ENCODE measurements around the gene TNNI3.
A peak's percentile ranks its signal among the peaks of the same experiment; 100 is the strongest.
"Not testable (repeated sequence)": the region's sequence is repeated elsewhere in the genome, so short reads cannot be mapped to it uniquely, and the experiment has no call there.

TNNI3 gene

DNA sequence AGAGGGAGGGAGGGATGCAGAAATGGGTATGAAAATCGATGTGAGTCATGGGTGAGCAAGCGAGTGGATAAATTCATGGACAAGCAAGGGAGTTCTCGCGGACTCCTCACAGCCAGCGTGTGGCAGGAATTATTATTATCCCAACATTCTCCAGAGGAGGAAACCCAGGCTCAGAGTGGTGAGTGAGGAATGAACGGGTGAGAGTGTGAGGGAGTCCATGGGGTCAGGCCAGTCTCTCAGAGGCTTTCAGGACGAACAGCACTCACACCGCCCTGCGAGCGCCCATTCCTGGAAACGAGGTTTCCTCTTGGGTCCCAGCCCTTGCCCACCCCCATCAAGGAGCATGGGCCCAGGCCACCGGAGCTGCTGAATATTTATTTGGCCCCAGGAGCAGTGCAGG, 15.2 kb upstream of the TNNI3 start:
- Histone ChIP-seq H3K4me1 (ENCODE audit: control insufficient read depth, insufficient read depth, low read length, poor library complexity, severe bottlenecking) (peaks cover 3% of the 10 kb centered on the region), H3K27ac (ENCODE audit: low read depth, low read length, severe bottlenecking) (no peak overlapping the region), H3K9me3 (ENCODE audit: control insufficient read depth, low read length) (no peaks in the 10 kb centered on the region), H3K4me3 (ENCODE audit: extremely low read depth, insufficient read depth, low read length, poor library complexity, severe bottlenecking) (peak overlapping the region; percentile 52), H3K36me3 (ENCODE audit: control insufficient read depth, insufficient read depth, low read length) (no peaks in the 10 kb centered on the region)
- WGBS, 2 experiments (ENCODE audit: insufficient coverage in 2 of 2), result 14 to 27% methylated on average over 7 to 10 of the region's 12 CpGs

- not testable (repeated sequence) for H3K4me1 ChIP-seq (ENCODE audit: control insufficient read depth, insufficient read depth, low read length, poor library complexity, severe bottlenecking); H3K27ac ChIP-seq (ENCODE audit: low read depth, low read length, severe bottlenecking); H3K36me3 ChIP-seq (ENCODE audit: control insufficient read depth, insufficient read depth, low read length); H3K4me3 ChIP-seq (ENCODE audit: extremely low read depth, insufficient read depth, low read length, poor library complexity, severe bottlenecking); H3K9me3 ChIP-seq (ENCODE audit: control insufficient read depth, low read length)
- 79% methylated on average over 3 of the region's 9 CpGs; no CpG with 5 or more reads in 1 of the 2 experiments for WGBS, 2 experiments (ENCODE audit: insufficient coverage in 2 of 2)
Measured at GRCh38 chr19:55172318-55172717, 14.8 kb upstream of the TNNI3 start.

GRCh38 chr19:55171440-55171839, 13.9 kb upstream of the TNNI3 start:
- no peak overlapping the region for H3K27ac ChIP-seq (ENCODE audit: low read depth, low read length, severe bottlenecking)
- H3K36me3 ChIP-seq (ENCODE audit: control insufficient read depth, insufficient read depth, low read length), result no peaks in the 10 kb centered on the region
- H3K4me1 ChIP-seq (ENCODE audit: control insufficient read depth, insufficient read depth, low read length, poor library complexity, severe bottlenecking), result peaks cover 3% of the 10 kb centered on the region
- no peaks in the 10 kb centered on the region for H3K9me3 ChIP-seq (ENCODE audit: control insufficient read depth, low read length)
- H3K4me3 ChIP-seq (ENCODE audit: extremely low read depth, insufficient read depth, low read length, poor library complexity, severe bottlenecking), result no peak overlapping the region
- 80 to 100% methylated on average over 1 to 2 of the region's 5 CpGs for WGBS, 2 experiments (ENCODE audit: insufficient coverage in 2 of 2)

- H3K36me3 ChIP-seq (ENCODE audit: control insufficient read depth, insufficient read depth, low read length), result no peaks in the 10 kb centered on the region
- H3K4me1 ChIP-seq (ENCODE audit: control insufficient read depth, insufficient read depth, low read length, poor library complexity, severe bottlenecking), result peaks cover 3% of the 10 kb centered on the region
- no peaks in the 10 kb centered on the region for H3K9me3 ChIP-seq (ENCODE audit: control insufficient read depth, low read length)
- H3K4me3 ChIP-seq (ENCODE audit: extremely low read depth, insufficient read depth, low read length, poor library complexity, severe bottlenecking), result no peak overlapping the region
- 85 to 89% methylated on average over 3 of the region's 4 CpGs for WGBS, 2 experiments (ENCODE audit: insufficient coverage in 2 of 2)
- no peak overlapping the region for H3K27ac ChIP-seq (ENCODE audit: low read depth, low read length, severe bottlenecking)
Measured at GRCh38 chr19:55169136-55169535, 11.6 kb upstream of the TNNI3 start.

- 0 to 1% methylated on average over 10 to 14 of the region's 33 CpGs for WGBS, 2 experiments (ENCODE audit: insufficient coverage in 2 of 2)
- H3K4me3 ChIP-seq (ENCODE audit: extremely low read depth, insufficient read depth, low read length, poor library complexity, severe bottlenecking), result peak within 1 kb of the TSS; percentile 53
- no peaks in the 10 kb centered on the region for H3K9me3 ChIP-seq (ENCODE audit: control insufficient read depth, low read length)
- peak within 1 kb of the TSS; percentile 1 for H3K27ac ChIP-seq (ENCODE audit: low read depth, low read length, severe bottlenecking)
- no peaks in the 10 kb centered on the region for H3K36me3 ChIP-seq (ENCODE audit: control insufficient read depth, insufficient read depth, low read length)
- H3K4me1 ChIP-seq (ENCODE audit: control insufficient read depth, insufficient read depth, low read length, poor library complexity, severe bottlenecking), result no peaks in the 10 kb centered on the region
Measured at GRCh38 chr19:55166530-55167268, 9.2 kb upstream of the TNNI3 start, which contains the start of gene DNAAF3. TSS of gene DNAAF3 (minus strand) at chr19:55166613. CDS start at chr19:55166413, 200 bp downstream.

- peak overlapping the region; percentile 53 for H3K4me3 ChIP-seq (ENCODE audit: extremely low read depth, insufficient read depth, low read length, poor library complexity, severe bottlenecking)
- no peaks in the 10 kb centered on the region for H3K36me3 ChIP-seq (ENCODE audit: control insufficient read depth, insufficient read depth, low read length)
- no peak overlapping the region for H3K27ac ChIP-seq (ENCODE audit: low read depth, low read length, severe bottlenecking)
- H3K4me1 ChIP-seq (ENCODE audit: control insufficient read depth, insufficient read depth, low read length, poor library complexity, severe bottlenecking), result no peaks in the 10 kb centered on the region
- no peaks in the 10 kb centered on the region for H3K9me3 ChIP-seq (ENCODE audit: control insufficient read depth, low read length)
- WGBS, 2 experiments (ENCODE audit: insufficient coverage in 2 of 2), result 4 to 5% methylated on average over 27 to 29 of the region's 34 CpGs
Measured at GRCh38 chr19:55165952-55166529, 8.5 kb upstream of the TNNI3 start.

- H3K9me3 ChIP-seq (ENCODE audit: control insufficient read depth, low read length), result no peaks in the 10 kb centered on the region
- WGBS, 2 experiments (ENCODE audit: insufficient coverage in 2 of 2), result 91 to 93% methylated on average over 43 to 53 of the region's 61 CpGs
- no peaks in the 10 kb centered on the region for H3K36me3 ChIP-seq (ENCODE audit: control insufficient read depth, insufficient read depth, low read length)
- no peak overlapping the region for H3K27ac ChIP-seq (ENCODE audit: low read depth, low read length, severe bottlenecking)
- H3K4me3 ChIP-seq (ENCODE audit: extremely low read depth, insufficient read depth, low read length, poor library complexity, severe bottlenecking), result no peak overlapping the region
- H3K4me1 ChIP-seq (ENCODE audit: control insufficient read depth, insufficient read depth, low read length, poor library complexity, severe bottlenecking), result peaks cover 17% of the 10 kb centered on the region
Measured at GRCh38 chr19:55161571-55162322, 4.2 kb upstream of the TNNI3 start.

DNA sequence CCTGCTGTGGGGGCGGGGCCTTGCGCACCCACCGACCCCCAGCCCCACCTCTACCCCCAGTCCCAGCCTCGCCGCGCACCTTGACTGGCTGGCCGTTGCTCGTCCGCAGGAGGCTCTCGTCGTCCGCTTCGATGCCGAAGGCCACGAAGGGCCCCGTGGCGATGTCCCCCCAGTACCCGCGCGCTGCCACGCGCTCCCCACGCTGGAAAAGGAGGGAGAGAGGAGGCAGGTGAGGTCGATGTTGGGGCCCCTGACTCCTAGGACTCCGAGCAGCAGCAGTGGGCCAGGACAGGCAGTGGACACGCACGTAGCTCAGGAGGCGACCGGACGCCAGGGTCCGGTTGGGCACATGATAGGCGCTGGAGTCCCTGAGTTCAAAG, 3.4 kb upstream of the TNNI3 start:
- Histone ChIP-seq H3K4me1 (ENCODE audit: control insufficient read depth, insufficient read depth, low read length, poor library complexity, severe bottlenecking) (peaks cover 17% of the 10 kb centered on the region), H3K4me3 (ENCODE audit: extremely low read depth, insufficient read depth, low read length, poor library complexity, severe bottlenecking) (no peak overlapping the region), H3K36me3 (ENCODE audit: control insufficient read depth, insufficient read depth, low read length) (no peaks in the 10 kb centered on the region), H3K27ac (ENCODE audit: low read depth, low read length, severe bottlenecking) (no peak overlapping the region), H3K9me3 (ENCODE audit: control insufficient read depth, low read length) (no peaks in the 10 kb centered on the region)
- 55 to 60% methylated on average over 29 to 32 of the region's 32 CpGs for WGBS, 2 experiments (ENCODE audit: insufficient coverage in 2 of 2)

DNA sequence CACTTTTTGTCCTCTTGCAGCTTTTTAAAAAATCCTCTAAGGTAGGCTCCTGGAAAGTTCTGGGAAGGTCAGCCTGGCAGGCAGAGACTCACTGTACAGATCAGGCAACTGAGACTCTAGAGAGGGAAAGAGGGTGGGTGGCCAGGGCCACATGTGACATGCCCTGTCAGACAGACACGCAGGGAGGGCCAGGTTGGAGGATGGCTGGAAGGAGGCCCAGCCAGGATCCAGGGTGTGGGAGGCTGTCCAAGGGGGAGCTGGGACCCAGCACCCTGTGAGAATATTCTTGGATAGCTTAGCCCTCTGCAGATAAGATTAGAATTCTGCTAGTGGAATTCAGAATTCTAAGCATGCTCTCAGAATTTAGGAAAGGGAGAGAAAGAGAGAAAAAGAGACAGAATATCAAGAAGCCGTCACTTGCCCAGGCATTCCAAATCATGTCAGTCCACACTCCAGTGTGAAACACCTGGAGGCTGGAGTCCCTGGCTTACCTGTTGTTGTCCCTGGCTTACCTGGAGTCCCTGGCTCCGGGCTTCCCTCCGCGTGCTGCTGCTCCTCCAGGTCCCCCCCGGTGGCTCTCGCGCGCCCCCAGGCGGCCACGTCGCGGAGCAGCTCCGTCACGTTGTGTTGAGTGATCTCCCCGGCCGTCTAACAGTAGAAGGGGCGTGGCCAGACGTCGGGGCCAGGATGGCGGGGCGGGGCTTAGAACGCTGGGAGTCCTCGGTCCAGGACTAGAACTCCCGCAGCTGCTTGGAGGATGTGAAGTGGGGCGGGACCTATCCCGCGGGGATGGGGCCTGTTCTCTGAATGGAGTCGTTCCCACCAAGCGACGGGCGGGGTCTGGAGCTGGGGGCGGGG, 2.8 kb upstream of the TNNI3 start:
- no peak overlapping the region for H3K4me3 ChIP-seq (ENCODE audit: extremely low read depth, insufficient read depth, low read length, poor library complexity, severe bottlenecking)
- H3K27ac ChIP-seq (ENCODE audit: low read depth, low read length, severe bottlenecking), result no peak overlapping the region
- peaks cover 17% of the 10 kb centered on the region for H3K4me1 ChIP-seq (ENCODE audit: control insufficient read depth, insufficient read depth, low read length, poor library complexity, severe bottlenecking)
- WGBS, 2 experiments (ENCODE audit: insufficient coverage in 2 of 2), result 6 to 10% methylated on average over 15 to 22 of the region's 33 CpGs
- H3K9me3 ChIP-seq (ENCODE audit: control insufficient read depth, low read length), result no peaks in the 10 kb centered on the region
- no peaks in the 10 kb centered on the region for H3K36me3 ChIP-seq (ENCODE audit: control insufficient read depth, insufficient read depth, low read length)
